Panc1 (cell line): Measurements from ENCODE around the gene ITGAL. TPM values are rescaled to one million over a fixed set of nuclear protein-coding genes. Genes with fewer than 3 reads are reported as not detected.

Source experiments
- ATAC-seq: fragments of 200-7000 bp; cut with Tn5 transposase; 2 replicates; pipeline ENCODE4 v1.9.1; 2020; ENCODE audit warnings: mild to moderate bottlenecking, moderate library complexity
- BruUV-seq: library from RNA; stranded (reverse); fragments of 400-500 nt; replicated peaks from 2 replicates; lab custom pipeline; 2021; lab: Mats Ljungman, UMichigan
- CTCF ChIA-PET: fragments of 300-600 bp; sonication (Branson Sonifier 250); formaldehyde crosslinking; loops from one replicate; lab custom pipeline; 2022; ENCODE audit warnings: antibody characterized with exemption; lab: Charles Lee
- POLR2A ChIA-PET: fragments of 300-600 bp; sonication (Branson Sonifier 250); formaldehyde crosslinking; loops from one replicate; lab custom pipeline; 2022; ENCODE audit warnings: antibody characterized with exemption; lab: Charles Lee
- DNase-seq: peaks from one replicate; pipeline ENCODE4 v3.0.0-alpha.2; 2010; ENCODE audit warnings: low read depth, low spot score
- H3K27ac ChIP-seq: 2 replicates; pipeline ENCODE4 v1.5.1; 2011; ENCODE audit warnings: mild to moderate bottlenecking, low read length, inconsistent platforms
- H3K27me3 ChIP-seq: fragments of 200-500 bp; sonication (Bioruptor generic); 2 replicates; pipeline ENCODE4 v1.6.0; 2014; ENCODE audit warnings: low read length, inconsistent platforms; ENCODE audit not compliant: control insufficient read depth, insufficient read depth
- H3K36me3 ChIP-seq: fragments of 200-500 bp; sonication (Bioruptor generic); 2 replicates; pipeline ENCODE4 v1.5.1; 2014; ENCODE audit warnings: inconsistent platforms, mild to moderate bottlenecking, low read length, moderate library complexity; ENCODE audit not compliant: control insufficient read depth, insufficient read depth
- H3K4me1 ChIP-seq: 2 replicates; pipeline ENCODE4 v1.5.1; 2011; ENCODE audit warnings: inconsistent platforms, mild to moderate bottlenecking, low read length, moderate library complexity; ENCODE audit not compliant: control insufficient read depth, insufficient read depth
- H3K4me3 ChIP-seq, 2 experiments: 2 replicates each; pipeline ENCODE4 v1.5.1; 2011 to 2012; ENCODE audit warnings: low read depth in 2 of 2, low read length in 2 of 2, mild to moderate bottlenecking in 2 of 2, inconsistent platforms in 1 of 2, moderate library complexity in 1 of 2
- H3K9me3 ChIP-seq: fragments of 200-500 bp; sonication (Bioruptor generic); 2 replicates; pipeline ENCODE4 v1.5.1; 2014; ENCODE audit warnings: low read depth, mild to moderate bottlenecking, inconsistent platforms, low read length, moderate library complexity; ENCODE audit not compliant: control insufficient read depth, insufficient read depth
- POLR2AphosphoS5 ChIP-seq: IDR thresholded peaks from 2 replicates; pipeline ENCODE4 v1.6.1; 2012; ENCODE audit warnings: mild to moderate bottlenecking, low read depth, low read length, moderate library complexity
- SIN3A ChIP-seq: IDR thresholded peaks from 2 replicates; pipeline ENCODE4 v1.6.1; 2012; ENCODE audit warnings: low read depth, mild to moderate bottlenecking, low read length, moderate library complexity, borderline replicate concordance; ENCODE audit not compliant: insufficient read depth
- TCF7L2 ChIP-seq: IDR thresholded peaks from 2 replicates; pipeline ENCODE4 v1.6.1; 2011; ENCODE audit warnings: mild to moderate bottlenecking, low read depth, low read length, inconsistent platforms
- in situ Hi-C: cut with HindIII; loops from 2 replicates; pipeline ENCODE4 v1.10.0; 2016; ENCODE audit warnings: low sequenced_read_pairs, low pct_unique_long_range_greater_than_20kb
- intact Hi-C: fragments of 100-400 bp; cut with micrococcal nuclease; formaldehyde crosslinking; loops from one replicate; pipeline ENCODE4 v1.10.0; 2022; ENCODE audit not compliant: unreplicated experiment
- total RNA-seq: library from RNA; stranded (reverse); gene quantifications from one replicate; pipeline ENCODE4 v1.2.1, GENCODE V29; 2021; ENCODE audit not compliant: unreplicated experiment
- TF ChIP-seq, protein P1 (sequence below), 2 experiments: IDR thresholded peaks; 2 replicates each; pipeline ENCODE4 v1.6.1; 2011 to 2012; ENCODE audit warnings: low read depth in 2 of 2, control low read depth in 1 of 2, low read length in 1 of 2, mild to moderate bottlenecking in 1 of 2, moderate library complexity in 1 of 2; ENCODE audit not compliant: insufficient read depth in 1 of 2
- TF ChIP-seq, protein P2 (sequence below): fragments of 450-650 bp; IDR thresholded peaks from 2 replicates; pipeline ENCODE4 v1.5.1; 2017; ENCODE audit warnings: mild to moderate bottlenecking

The ITGAL gene
- total RNA-seq, 1 experiment from 2014 or later, result 0.54 TPM

GRCh38 chr16:30521476-30521872 is 48.9 kb downstream of the ITGAL start:
- POLR2A ChIA-PET, result interaction anchor here (0.7 kb wide), 1 partner anchor 32 kb away, joined by 3 read pairs; no protein-coding TSS in a partner anchor
- no peaks in the 10 kb centered on the region for H3K9me3 ChIP-seq
- ATAC-seq (no peak), DNase-seq (no peak)
- intact Hi-C loops (loop anchor here (10.0 kb wide), 1 partner anchor 77 kb away; the partner anchor contains the start of gene SEPHS2), in situ Hi-C loops (no loop called here)
- BruUV-seq, result no TSS peak
- CTCF ChIA-PET, result no interaction called here
- no peak overlapping the region for H3K4me3 ChIP-seq
- no peaks in the 10 kb centered on the region for H3K36me3 ChIP-seq
- no peak for TF ChIP-seq POLR2AphosphoS5
- no peak for TF ChIP-seq TCF7L2
- TF ChIP-seq, protein P1, sequence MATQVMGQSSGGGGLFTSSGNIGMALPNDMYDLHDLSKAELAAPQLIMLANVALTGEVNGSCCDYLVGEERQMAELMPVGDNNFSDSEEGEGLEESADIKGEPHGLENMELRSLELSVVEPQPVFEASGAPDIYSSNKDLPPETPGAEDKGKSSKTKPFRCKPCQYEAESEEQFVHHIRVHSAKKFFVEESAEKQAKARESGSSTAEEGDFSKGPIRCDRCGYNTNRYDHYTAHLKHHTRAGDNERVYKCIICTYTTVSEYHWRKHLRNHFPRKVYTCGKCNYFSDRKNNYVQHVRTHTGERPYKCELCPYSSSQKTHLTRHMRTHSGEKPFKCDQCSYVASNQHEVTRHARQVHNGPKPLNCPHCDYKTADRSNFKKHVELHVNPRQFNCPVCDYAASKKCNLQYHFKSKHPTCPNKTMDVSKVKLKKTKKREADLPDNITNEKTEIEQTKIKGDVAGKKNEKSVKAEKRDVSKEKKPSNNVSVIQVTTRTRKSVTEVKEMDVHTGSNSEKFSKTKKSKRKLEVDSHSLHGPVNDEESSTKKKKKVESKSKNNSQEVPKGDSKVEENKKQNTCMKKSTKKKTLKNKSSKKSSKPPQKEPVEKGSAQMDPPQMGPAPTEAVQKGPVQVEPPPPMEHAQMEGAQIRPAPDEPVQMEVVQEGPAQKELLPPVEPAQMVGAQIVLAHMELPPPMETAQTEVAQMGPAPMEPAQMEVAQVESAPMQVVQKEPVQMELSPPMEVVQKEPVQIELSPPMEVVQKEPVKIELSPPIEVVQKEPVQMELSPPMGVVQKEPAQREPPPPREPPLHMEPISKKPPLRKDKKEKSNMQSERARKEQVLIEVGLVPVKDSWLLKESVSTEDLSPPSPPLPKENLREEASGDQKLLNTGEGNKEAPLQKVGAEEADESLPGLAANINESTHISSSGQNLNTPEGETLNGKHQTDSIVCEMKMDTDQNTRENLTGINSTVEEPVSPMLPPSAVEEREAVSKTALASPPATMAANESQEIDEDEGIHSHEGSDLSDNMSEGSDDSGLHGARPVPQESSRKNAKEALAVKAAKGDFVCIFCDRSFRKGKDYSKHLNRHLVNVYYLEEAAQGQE (IDR thresholded peaks at IDR 0.05; ENCODE audit: insufficient read depth in 1 of 2, low read depth in 2 of 2, low read length in 1 of 2), result no peak
- H3K27ac ChIP-seq, result no peak overlapping the region
- no peaks in the 10 kb centered on the region for H3K27me3 ChIP-seq
- H3K4me1 ChIP-seq, result peaks cover 11% of the 10 kb centered on the region; the same call in 1 of the 2 replicates

DNA sequence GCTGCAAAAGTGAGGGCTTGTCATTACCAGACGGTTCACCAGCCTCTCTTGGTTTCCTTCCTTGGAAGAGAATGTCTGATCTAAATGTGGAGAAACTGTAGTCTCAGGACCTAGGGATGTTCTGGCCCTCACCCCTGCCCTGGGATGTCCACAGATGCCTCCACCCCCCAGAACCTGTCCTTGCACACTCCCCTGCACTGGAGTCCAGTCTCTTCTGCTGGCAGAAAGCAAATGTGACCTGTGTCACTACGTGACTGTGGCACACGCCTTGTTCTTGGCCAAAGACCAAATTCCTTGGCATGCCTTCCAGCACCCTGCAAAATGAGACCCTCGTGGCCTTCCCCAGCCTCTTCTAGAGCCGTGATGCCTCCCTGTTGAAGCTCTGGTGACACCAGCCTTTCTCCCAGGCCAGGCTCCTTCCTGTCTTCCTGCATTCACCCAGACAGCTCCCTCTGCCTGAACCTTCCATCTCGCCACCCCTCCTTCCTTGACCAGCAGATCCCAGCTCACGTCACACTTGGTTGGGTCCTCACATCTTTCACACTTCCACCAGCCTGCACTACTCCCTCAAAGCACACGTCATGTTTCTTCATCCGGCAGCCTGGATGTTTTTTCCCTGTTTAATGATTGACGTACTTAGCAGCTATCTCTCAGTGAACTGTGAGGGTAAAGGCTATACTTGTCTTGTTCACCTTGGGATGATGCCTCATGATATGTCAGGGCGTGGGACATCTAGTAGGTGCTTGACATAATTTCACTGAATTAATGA is 49.5 kb downstream of the ITGAL start:
- in situ Hi-C loops, result no loop called here
- TF ChIP-seq SIN3A, result no peak
- no peak for TF ChIP-seq POLR2AphosphoS5
- TF ChIP-seq TCF7L2, result no peak
- TF ChIP-seq, protein P1 (IDR thresholded peaks at IDR 0.05; ENCODE audit: insufficient read depth in 1 of 2, low read depth in 2 of 2, low read length in 1 of 2), result no peak
- TF ChIP-seq, protein P2, sequence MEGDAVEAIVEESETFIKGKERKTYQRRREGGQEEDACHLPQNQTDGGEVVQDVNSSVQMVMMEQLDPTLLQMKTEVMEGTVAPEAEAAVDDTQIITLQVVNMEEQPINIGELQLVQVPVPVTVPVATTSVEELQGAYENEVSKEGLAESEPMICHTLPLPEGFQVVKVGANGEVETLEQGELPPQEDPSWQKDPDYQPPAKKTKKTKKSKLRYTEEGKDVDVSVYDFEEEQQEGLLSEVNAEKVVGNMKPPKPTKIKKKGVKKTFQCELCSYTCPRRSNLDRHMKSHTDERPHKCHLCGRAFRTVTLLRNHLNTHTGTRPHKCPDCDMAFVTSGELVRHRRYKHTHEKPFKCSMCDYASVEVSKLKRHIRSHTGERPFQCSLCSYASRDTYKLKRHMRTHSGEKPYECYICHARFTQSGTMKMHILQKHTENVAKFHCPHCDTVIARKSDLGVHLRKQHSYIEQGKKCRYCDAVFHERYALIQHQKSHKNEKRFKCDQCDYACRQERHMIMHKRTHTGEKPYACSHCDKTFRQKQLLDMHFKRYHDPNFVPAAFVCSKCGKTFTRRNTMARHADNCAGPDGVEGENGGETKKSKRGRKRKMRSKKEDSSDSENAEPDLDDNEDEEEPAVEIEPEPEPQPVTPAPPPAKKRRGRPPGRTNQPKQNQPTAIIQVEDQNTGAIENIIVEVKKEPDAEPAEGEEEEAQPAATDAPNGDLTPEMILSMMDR, result no peak
- CTCF ChIA-PET, result interaction anchor here (0.7 kb wide), 1 partner anchor 73 kb away, joined by 4 read pairs; no protein-coding TSS in a partner anchor
- H3K27ac ChIP-seq, result no peak overlapping the region
- H3K9me3 ChIP-seq, result no peaks in the 10 kb centered on the region
- no peaks in the 10 kb centered on the region for H3K36me3 ChIP-seq
- ATAC-seq (no peak), DNase-seq (no peak)
- POLR2A ChIA-PET, result interaction anchor here (0.7 kb wide), 1 partner anchor 32 kb away, joined by 3 read pairs; no protein-coding TSS in a partner anchor
- no TSS peak for BruUV-seq
- peaks cover 11% of the 10 kb centered on the region; the same call in 1 of the 2 replicates for H3K4me1 ChIP-seq
- H3K27me3 ChIP-seq, result no peaks in the 10 kb centered on the region
- H3K4me3 ChIP-seq, result no peak overlapping the region
- intact Hi-C loops, result loop anchor here (10.0 kb wide), 1 partner anchor 77 kb away; the partner anchor contains the start of gene SEPHS2
